Panc1 (cell line): ENCODE data around the gene CREBL2.

Experiments
- CTCF ChIP-seq: fragments of 450-650 bp; IDR thresholded peaks from 2 replicates; pipeline ENCODE4 v1.5.1; 2017; ENCODE audit warnings: mild to moderate bottlenecking
- POLR2AphosphoS5 ChIP-seq: IDR thresholded peaks from 2 replicates; pipeline ENCODE4 v1.6.1; 2012; ENCODE audit warnings: mild to moderate bottlenecking, low read depth, low read length, moderate library complexity

GRCh38 chr12:12642916-12643315, 31.2 kb downstream of the CREBL2 start:
- no peak for TF ChIP-seq POLR2AphosphoS5
- no peak for TF ChIP-seq CTCF
